ENCODE results near the gene CPNE6.

DNA sequence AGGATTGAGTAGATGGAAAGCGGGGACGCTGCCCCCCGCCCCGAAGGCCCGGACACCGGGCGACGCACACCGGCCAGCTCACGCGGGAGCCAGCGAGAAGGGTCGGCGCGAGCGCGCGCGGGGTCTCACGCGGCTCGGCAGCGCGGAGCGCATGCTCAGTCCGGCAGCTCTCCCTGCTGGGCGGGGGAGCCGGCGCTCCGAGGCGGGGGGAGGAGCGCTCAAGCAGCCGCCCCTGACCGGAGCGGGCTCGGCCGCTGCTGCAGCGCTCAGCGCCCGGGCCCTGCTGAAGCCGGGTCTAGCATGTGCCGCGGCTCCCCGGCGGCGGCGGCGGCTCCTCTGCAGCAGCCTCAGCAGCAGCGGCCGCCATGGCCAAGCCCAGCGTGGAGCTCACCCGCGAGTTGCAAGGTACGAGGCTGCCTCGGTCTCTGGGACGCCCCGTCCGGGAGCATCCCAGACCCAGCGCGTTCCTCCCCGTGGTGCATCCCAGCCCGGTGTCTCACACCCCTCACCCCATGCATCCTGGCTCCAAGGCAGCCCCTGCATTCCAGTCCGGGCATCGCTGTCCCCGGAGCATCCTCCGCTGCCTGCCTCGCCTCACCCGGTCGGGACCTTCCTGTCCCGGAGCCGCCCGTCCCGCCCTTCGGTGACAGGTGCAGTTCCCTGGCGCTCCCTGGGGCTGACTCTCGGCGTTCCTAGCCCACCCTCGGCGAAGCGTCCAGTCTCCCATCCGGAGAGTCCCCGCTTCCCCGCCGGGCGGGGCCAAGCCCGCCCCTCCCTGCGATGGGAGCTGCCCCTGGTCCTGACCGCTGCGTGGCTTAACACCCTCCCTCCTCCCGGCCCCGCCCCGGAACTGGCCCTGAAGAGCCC is 19.3 kb upstream of the CPNE6 start, which contains the start of gene CARMIL3:
- TF ChIP-seq, protein P1, sequence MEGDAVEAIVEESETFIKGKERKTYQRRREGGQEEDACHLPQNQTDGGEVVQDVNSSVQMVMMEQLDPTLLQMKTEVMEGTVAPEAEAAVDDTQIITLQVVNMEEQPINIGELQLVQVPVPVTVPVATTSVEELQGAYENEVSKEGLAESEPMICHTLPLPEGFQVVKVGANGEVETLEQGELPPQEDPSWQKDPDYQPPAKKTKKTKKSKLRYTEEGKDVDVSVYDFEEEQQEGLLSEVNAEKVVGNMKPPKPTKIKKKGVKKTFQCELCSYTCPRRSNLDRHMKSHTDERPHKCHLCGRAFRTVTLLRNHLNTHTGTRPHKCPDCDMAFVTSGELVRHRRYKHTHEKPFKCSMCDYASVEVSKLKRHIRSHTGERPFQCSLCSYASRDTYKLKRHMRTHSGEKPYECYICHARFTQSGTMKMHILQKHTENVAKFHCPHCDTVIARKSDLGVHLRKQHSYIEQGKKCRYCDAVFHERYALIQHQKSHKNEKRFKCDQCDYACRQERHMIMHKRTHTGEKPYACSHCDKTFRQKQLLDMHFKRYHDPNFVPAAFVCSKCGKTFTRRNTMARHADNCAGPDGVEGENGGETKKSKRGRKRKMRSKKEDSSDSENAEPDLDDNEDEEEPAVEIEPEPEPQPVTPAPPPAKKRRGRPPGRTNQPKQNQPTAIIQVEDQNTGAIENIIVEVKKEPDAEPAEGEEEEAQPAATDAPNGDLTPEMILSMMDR (IDR thresholded peaks at IDR 0.05) = no peak
- peak in 1 of 2 donors; percentile 39 for TF ChIP-seq POLR2A (IDR thresholded peaks at IDR 0.05)
